Measurements from ENCODE around the gene ENPP3. TPM values are rescaled to one million over a fixed set of nuclear protein-coding genes. Genes with fewer than 3 reads are reported as not detected.

Gene ENPP3
- total and polyA plus RNA-seq, 9 of the 15 experiments (the other 6 are each of a cell fraction or from before 2014, with no cell fraction given) = 14.0 to 32.8 (median 21.6) TPM

DNA sequence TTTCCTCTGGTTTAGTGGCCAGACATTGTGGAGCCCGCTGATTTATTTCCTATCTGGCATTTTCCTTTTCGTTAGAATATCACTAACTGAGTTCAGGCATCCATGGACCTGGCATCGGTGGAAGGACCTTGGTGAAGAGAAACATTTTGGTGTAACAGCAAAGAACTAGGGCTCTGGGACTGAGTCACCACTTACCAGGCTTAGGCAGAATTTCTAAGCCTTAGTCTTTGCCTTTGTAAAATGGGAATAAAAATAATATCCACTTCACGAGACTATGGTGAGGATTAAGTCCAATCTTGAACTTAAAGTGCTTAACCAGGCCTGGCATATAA is 128.7 kb downstream of the ENPP3 start (continued):
- TF ChIP-seq, protein P1, sequence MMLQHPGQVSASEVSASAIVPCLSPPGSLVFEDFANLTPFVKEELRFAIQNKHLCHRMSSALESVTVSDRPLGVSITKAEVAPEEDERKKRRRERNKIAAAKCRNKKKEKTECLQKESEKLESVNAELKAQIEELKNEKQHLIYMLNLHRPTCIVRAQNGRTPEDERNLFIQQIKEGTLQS (IDR thresholded peaks at IDR 0.05) = no peak
- TF ChIP-seq, protein P1 (CRISPR knock-in tag; conservative IDR thresholded peaks at IDR 0.05) = no peak

DNA sequence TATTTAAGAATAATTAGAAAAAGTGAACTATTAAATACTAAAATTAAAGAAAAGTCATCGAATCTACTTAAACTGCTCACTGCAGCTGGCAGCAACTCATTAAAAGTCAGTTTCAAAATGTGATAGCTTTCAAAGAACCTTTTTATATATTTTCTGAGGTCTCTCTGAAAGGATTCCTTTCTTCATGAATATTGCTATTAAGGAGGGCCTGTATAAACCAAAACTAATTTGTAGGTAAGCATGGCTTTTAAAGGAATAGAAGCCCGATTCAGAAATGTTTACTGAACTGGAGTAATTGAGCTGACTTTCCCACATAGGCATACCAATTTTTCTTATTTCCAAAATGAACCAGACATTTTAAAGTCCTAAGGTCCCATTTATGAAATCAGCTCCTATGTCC is 129.5 kb downstream of the ENPP3 start:
- no peak overlapping the region for H3K4me2 ChIP-seq (ENCODE audit: insufficient read depth, low read length)
- H3K79me2 ChIP-seq (ENCODE audit: control insufficient read depth, insufficient read depth, low read length) = no peaks in the 10 kb centered on the region
- H2AFZ ChIP-seq (ENCODE audit: low read depth, low read length) = no peak overlapping the region
- in situ Hi-C loops (cut with MboI) = no loop called here
- no peak overlapping the region for H3K27ac ChIP-seq (ENCODE audit: extremely low read depth, low read depth, low read length)
- H3K9me3 ChIP-seq (replicated peaks; ENCODE audit: control insufficient read depth, insufficient read depth, low read depth, low read length) = no peaks in the 10 kb centered on the region
- ChIA-PET POLR2A (interaction anchor here (0.6 to 0.7 kb wide), 2 partner anchors 10 to 88 kb away, joined by 3 read pairs; no protein-coding TSS in a partner anchor), CTCF (ENCODE audit: low intra/inter-chr PET ratio) (no interaction called here)
- FAIRE-seq = no peak
- H3K9me1 ChIP-seq (ENCODE audit: control insufficient read depth, insufficient read depth, low read length) = no peaks in the 10 kb centered on the region
- no TSS peak for BruUV-seq (replicated peaks)
- ATAC-seq = no peak
- intact Hi-C loops (cut with micrococcal nuclease) = no loop called here
- no peaks in the 10 kb centered on the region; a peak in 1 of 5 replicates for H3K4me1 ChIP-seq (replicated peaks in 1 of 2; ENCODE audit: control insufficient read depth in 2 of 2, insufficient read depth in 2 of 2, low read length in 2 of 2)
- H3K4me3 ChIP-seq = no peak overlapping the region
- no peak for DNase-seq (ENCODE audit: extremely low read depth in 1 of 4, low spot score in 3 of 4)
- H3K9ac ChIP-seq (ENCODE audit: insufficient read depth in 1 of 2, low read depth in 2 of 2, low read length in 2 of 2) = no peak overlapping the region
- H3K27me3 ChIP-seq (ENCODE audit: control insufficient read depth in 2 of 2, insufficient read depth in 2 of 2, low read length in 2 of 2) = 0 out of 5 replicates have a peak, but pooled peaks cover 0 to 2% of the 10 kb centered on the region in 2 experiments
- WGBS (ENCODE audit: insufficient coverage, low coverage, missing lambda C conversion rate) = 0% methylated on average over 2 of the region's 2 CpGs
- no peaks in the 10 kb centered on the region for H4K20me1 ChIP-seq (replicated peaks; ENCODE audit: control insufficient read depth, insufficient read depth, low read length)
- H3K36me3 ChIP-seq (ENCODE audit: control insufficient read depth, insufficient read depth, low read length) = no peaks in the 10 kb centered on the region
- TF ChIP-seq, protein P2, sequence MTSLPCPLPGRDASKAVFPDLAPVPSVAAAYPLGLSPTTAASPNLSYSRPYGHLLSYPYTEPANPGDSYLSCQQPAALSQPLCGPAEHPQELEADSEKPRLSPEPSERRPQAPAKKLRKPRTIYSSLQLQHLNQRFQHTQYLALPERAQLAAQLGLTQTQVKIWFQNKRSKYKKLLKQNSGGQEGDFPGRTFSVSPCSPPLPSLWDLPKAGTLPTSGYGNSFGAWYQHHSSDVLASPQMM (CRISPR knock-in tag; IDR thresholded peaks at IDR 0.05) = no peak
- TF ChIP-seq FIP1L1 (IDR thresholded peaks at IDR 0.05; ENCODE audit: low read depth, low read length, poor library complexity, severe bottlenecking) (no peak), SREBF2 (CRISPR knock-in tag; IDR thresholded peaks at IDR 0.05) (no peak), BCOR (IDR thresholded peaks at IDR 0.05) (no peak), ZKSCAN8 (CRISPR knock-in tag; IDR thresholded peaks at IDR 0.05) (no peak), FOXM1 (IDR thresholded peaks at IDR 0.05; ENCODE audit: low read depth) (no peak), FOXM1 (CRISPR knock-in tag; IDR thresholded peaks at IDR 0.05; ENCODE audit: low read depth) (no peak), SUPT5H (IDR thresholded peaks at IDR 0.05) (no peak), MXI1 (IDR thresholded peaks at IDR 0.05; ENCODE audit: low read depth, low read length) (no peak), ZNF354B (CRISPR knock-in tag; IDR thresholded peaks at IDR 0.05) (no peak), ZNF766 (CRISPR knock-in tag; conservative IDR thresholded peaks at IDR 0.05) (no peak), CCNT2 (IDR thresholded peaks at IDR 0.05; ENCODE audit: borderline replicate concordance, extremely low read depth, insufficient read length, low read depth, low read length) (no peak)
- TF ChIP-seq, protein P3, sequence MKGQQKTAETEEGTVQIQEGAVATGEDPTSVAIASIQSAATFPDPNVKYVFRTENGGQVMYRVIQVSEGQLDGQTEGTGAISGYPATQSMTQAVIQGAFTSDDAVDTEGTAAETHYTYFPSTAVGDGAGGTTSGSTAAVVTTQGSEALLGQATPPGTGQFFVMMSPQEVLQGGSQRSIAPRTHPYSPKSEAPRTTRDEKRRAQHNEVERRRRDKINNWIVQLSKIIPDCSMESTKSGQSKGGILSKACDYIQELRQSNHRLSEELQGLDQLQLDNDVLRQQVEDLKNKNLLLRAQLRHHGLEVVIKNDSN (CRISPR knock-in tag; IDR thresholded peaks at IDR 0.05) = no peak
- TF ChIP-seq, protein P4, sequence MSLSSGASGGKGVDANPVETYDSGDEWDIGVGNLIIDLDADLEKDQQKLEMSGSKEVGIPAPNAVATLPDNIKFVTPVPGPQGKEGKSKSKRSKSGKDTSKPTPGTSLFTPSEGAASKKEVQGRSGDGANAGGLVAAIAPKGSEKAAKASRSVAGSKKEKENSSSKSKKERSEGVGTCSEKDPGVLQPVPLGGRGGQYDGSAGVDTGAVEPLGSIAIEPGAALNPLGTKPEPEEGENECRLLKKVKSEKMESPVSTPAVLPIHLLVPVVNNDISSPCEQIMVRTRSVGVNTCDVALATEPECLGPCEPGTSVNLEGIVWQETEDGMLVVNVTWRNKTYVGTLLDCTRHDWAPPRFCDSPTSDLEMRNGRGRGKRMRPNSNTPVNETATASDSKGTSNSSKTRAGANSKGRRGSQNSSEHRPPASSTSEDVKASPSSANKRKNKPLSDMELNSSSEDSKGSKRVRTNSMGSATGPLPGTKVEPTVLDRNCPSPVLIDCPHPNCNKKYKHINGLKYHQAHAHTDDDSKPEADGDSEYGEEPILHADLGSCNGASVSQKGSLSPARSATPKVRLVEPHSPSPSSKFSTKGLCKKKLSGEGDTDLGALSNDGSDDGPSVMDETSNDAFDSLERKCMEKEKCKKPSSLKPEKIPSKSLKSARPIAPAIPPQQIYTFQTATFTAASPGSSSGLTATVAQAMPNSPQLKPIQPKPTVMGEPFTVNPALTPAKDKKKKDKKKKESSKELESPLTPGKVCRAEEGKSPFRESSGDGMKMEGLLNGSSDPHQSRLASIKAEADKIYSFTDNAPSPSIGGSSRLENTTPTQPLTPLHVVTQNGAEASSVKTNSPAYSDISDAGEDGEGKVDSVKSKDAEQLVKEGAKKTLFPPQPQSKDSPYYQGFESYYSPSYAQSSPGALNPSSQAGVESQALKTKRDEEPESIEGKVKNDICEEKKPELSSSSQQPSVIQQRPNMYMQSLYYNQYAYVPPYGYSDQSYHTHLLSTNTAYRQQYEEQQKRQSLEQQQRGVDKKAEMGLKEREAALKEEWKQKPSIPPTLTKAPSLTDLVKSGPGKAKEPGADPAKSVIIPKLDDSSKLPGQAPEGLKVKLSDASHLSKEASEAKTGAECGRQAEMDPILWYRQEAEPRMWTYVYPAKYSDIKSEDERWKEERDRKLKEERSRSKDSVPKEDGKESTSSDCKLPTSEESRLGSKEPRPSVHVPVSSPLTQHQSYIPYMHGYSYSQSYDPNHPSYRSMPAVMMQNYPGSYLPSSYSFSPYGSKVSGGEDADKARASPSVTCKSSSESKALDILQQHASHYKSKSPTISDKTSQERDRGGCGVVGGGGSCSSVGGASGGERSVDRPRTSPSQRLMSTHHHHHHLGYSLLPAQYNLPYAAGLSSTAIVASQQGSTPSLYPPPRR (CRISPR knock-in tag; IDR thresholded peaks at IDR 0.05; ENCODE audit: borderline replicate concordance) = no peak
